Caco-2 (cell line): ENCODE measurements around the gene FAM221A. TPM values are rescaled to one million over a fixed set of nuclear protein-coding genes. Genes with fewer than 3 reads are reported as not detected.

Experiments
- BruUV-seq: library from RNA; stranded (reverse); fragments of 400-500 nt; replicated peaks from 2 replicates; lab custom pipeline; 2021; lab: Mats Ljungman, UMichigan
- CTCF ChIA-PET: fragments of 300-600 bp; sonication (Branson Sonifier 250); formaldehyde crosslinking; loops from one replicate; lab custom pipeline; 2022; ENCODE audit warnings: antibody characterized with exemption; lab: Charles Lee
- POLR2A ChIA-PET: fragments of 300-600 bp; sonication (Branson Sonifier 250); formaldehyde crosslinking; loops from one replicate; lab custom pipeline; 2022; ENCODE audit warnings: antibody characterized with exemption; lab: Charles Lee
- DNase-seq, 2 experiments: peaks; one replicate each; pipeline versions ENCODE4 v3.0.0 to v3.0.0-alpha.2; 2020 to 2022
- H3K27me3 ChIP-seq: replicated peaks from 2 replicates; pipeline ENCODE4 v1.6.0; 2011; ENCODE audit warnings: low read length; ENCODE audit not compliant: control insufficient read depth, insufficient read depth
- H3K36me3 ChIP-seq: 2 replicates; pipeline ENCODE4 v1.5.1; 2011; ENCODE audit warnings: low read length; ENCODE audit not compliant: control insufficient read depth, insufficient read depth
- H3K4me1 ChIP-seq: fragments of 250-450 bp; sonication (Bioruptor Pico); 2 replicates; pipeline ENCODE4 v1.5.1; 2020; ENCODE audit warnings: mild to moderate bottlenecking
- H3K4me3 ChIP-seq: 2 replicates; pipeline ENCODE4 v1.5.1; 2011; ENCODE audit warnings: low read depth, mild to moderate bottlenecking, control low read depth, low read length
- H3K9me3 ChIP-seq: fragments of 250-450 bp; sonication (Bioruptor Pico); 2 replicates; pipeline ENCODE4 v1.5.1; 2020; ENCODE audit warnings: mild to moderate bottlenecking, moderate library complexity
- H3K27ac Mint-ChIP-seq: one replicate; pipeline ENCODE4 v1.8.0; 2022; ENCODE audit warnings: mixed read lengths; ENCODE audit not compliant: unreplicated experiment
- H3K27me3 Mint-ChIP-seq: one replicate; pipeline ENCODE4 v1.8.0; 2022; ENCODE audit warnings: mixed read lengths; ENCODE audit not compliant: insufficient read depth, unreplicated experiment
- H3K36me3 Mint-ChIP-seq: one replicate; pipeline ENCODE4 v1.8.0; 2022; ENCODE audit warnings: mild to moderate bottlenecking, mixed read lengths; ENCODE audit not compliant: insufficient read depth, unreplicated experiment
- H3K4me1 Mint-ChIP-seq: one replicate; pipeline ENCODE4 v1.8.0; 2022; ENCODE audit warnings: low read depth, mixed read lengths; ENCODE audit not compliant: unreplicated experiment
- H3K4me3 Mint-ChIP-seq: one replicate; pipeline ENCODE4 v1.8.0; 2022; ENCODE audit warnings: mild to moderate bottlenecking, moderate library complexity, mixed read lengths; ENCODE audit not compliant: unreplicated experiment
- H3K9me3 Mint-ChIP-seq: one replicate; pipeline ENCODE4 v1.8.0; 2022; ENCODE audit warnings: mixed read lengths; ENCODE audit not compliant: unreplicated experiment
- CTCF ChIP-seq, 2 experiments: fragments of 200-600 bp in 1 of 2; IDR thresholded peaks; 1 replicate in 1 of 2; 2 replicates in 1 of 2; pipeline versions ENCODE4 v1.5.1 to v1.8.0; 2011 to 2022; ENCODE audit warnings: antibody characterized with exemption in 1 of 2, control low read depth in 1 of 2, inconsistent platforms in 1 of 2, low read depth in 1 of 2, low read length in 1 of 2, mild to moderate bottlenecking in 1 of 2, moderate library complexity in 1 of 2; ENCODE audit not compliant: insufficient read depth in 1 of 2, severe bottlenecking in 1 of 2, unreplicated experiment in 1 of 2
- intact Hi-C: fragments of 100-400 bp; cut with micrococcal nuclease; formaldehyde crosslinking; loops from one replicate; pipeline ENCODE4 v1.10.0; 2022; ENCODE audit not compliant: unreplicated experiment
- total RNA-seq: library from RNA; stranded (reverse); gene quantifications from 2 replicates; pipeline ENCODE4 v1.2.3, GENCODE V29; 2022

The FAM221A gene
- total RNA-seq, 1 experiment from 2014 or later, result 19.1 TPM

GRCh38 chr7:23687011-23687410 is 7.0 kb downstream of the FAM221A start:
- no peak for TF ChIP-seq CTCF (IDR thresholded peaks at IDR 0.05; ENCODE audit: insufficient read depth in 1 of 2, low read depth in 1 of 2, low read length in 1 of 2, severe bottlenecking in 1 of 2, unreplicated experiment in 1 of 2)
- Mint-ChIP-seq H3K27ac (no peak overlapping the region), H3K9me3 (no peaks in the 10 kb centered on the region), H3K4me1 (no peaks in the 10 kb centered on the region), H3K4me3 (no peak overlapping the region), H3K27me3 (no peaks in the 10 kb centered on the region), H3K36me3 (peaks cover 22% of the 10 kb centered on the region)
- BruUV-seq, result no TSS peak
- intact Hi-C loops, result no loop called here
- POLR2A ChIA-PET, result interaction anchor here (0.6 to 0.7 kb wide), 2 partner anchors 10 to 23 kb away, joined by 4 to 5 read pairs; partner anchors contain the start of gene STK31
- Histone ChIP-seq H3K27me3 (no peaks in the 10 kb centered on the region), H3K4me1 (no peaks in the 10 kb centered on the region), H3K4me3 (no peak overlapping the region), H3K9me3 (no peaks in the 10 kb centered on the region), H3K36me3 (no peaks in the 10 kb centered on the region; the same call in 1 of the 2 replicates)
- CTCF ChIA-PET, result interaction anchor here (0.7 to 1.5 kb wide), 2 partner anchors 10 to 141 kb away, joined by 5 to 7 read pairs; no protein-coding TSS in a partner anchor
- no peak for DNase-seq

- CTCF ChIA-PET, result interaction anchor here (0.8 kb wide), 1 partner anchor 9 kb away, joined by 4 read pairs; the partner anchor contains the start of gene FAM221A
- intact Hi-C loops, result no loop called here
- DNase-seq, result no peak
Observed at GRCh38 chr7:23689165-23689564, 9.2 kb downstream of the FAM221A start.

GRCh38 chr7:23691320-23691719 is 11.3 kb downstream of the FAM221A start:
- Histone ChIP-seq H3K36me3 (no peaks in the 10 kb centered on the region; the same call in 1 of the 2 replicates), H3K27me3 (no peaks in the 10 kb centered on the region), H3K4me3 (no peak overlapping the region), H3K4me1 (no peaks in the 10 kb centered on the region), H3K9me3 (no peaks in the 10 kb centered on the region)
- Mint-ChIP-seq H3K9me3 (no peaks in the 10 kb centered on the region), H3K27ac (no peak overlapping the region), H3K4me3 (no peak overlapping the region), H3K27me3 (no peaks in the 10 kb centered on the region), H3K36me3 (peaks cover 31% of the 10 kb centered on the region), H3K4me1 (no peaks in the 10 kb centered on the region)
- POLR2A ChIA-PET, result no interaction called here
- TF ChIP-seq CTCF (IDR thresholded peaks at IDR 0.05; ENCODE audit: insufficient read depth in 1 of 2, low read depth in 1 of 2, low read length in 1 of 2, severe bottlenecking in 1 of 2, unreplicated experiment in 1 of 2), result no peak
- CTCF ChIA-PET, result interaction anchor here (0.5 kb wide), 1 partner anchor 14 kb away, joined by 3 read pairs; no protein-coding TSS in a partner anchor
- intact Hi-C loops, result no loop called here
- no TSS peak for BruUV-seq
- no peak for DNase-seq

More at GRCh38 chr7:23689165-23689564, 9.2 kb downstream of the FAM221A start:
- no peak for TF ChIP-seq CTCF (IDR thresholded peaks at IDR 0.05; ENCODE audit: insufficient read depth in 1 of 2, low read depth in 1 of 2, low read length in 1 of 2, severe bottlenecking in 1 of 2, unreplicated experiment in 1 of 2)
- Mint-ChIP-seq H3K4me3 (no peak overlapping the region), H3K4me1 (no peaks in the 10 kb centered on the region), H3K36me3 (peaks cover 27% of the 10 kb centered on the region), H3K27ac (no peak overlapping the region), H3K9me3 (no peaks in the 10 kb centered on the region), H3K27me3 (no peaks in the 10 kb centered on the region)
- POLR2A ChIA-PET, result no interaction called here
- Histone ChIP-seq H3K9me3 (no peaks in the 10 kb centered on the region), H3K27me3 (no peaks in the 10 kb centered on the region), H3K4me1 (no peaks in the 10 kb centered on the region), H3K4me3 (no peak overlapping the region), H3K36me3 (no peaks in the 10 kb centered on the region; the same call in 1 of the 2 replicates)
- no TSS peak for BruUV-seq
